Lower leg skin (tissue), 4 donors: Measurements from ENCODE around the gene ZFP57. TPM values are rescaled to one million over a fixed set of nuclear protein-coding genes. Genes with fewer than 3 reads are reported as not detected.
"Not testable (repeated sequence)": the region's sequence is repeated elsewhere in the genome, so short reads cannot be mapped to it uniquely, and the experiment has no call there.

ENCODE experiments used
- DNase-seq, 2 donors: peaks; one replicate each; pipeline ENCODE4 v3.0.0-alpha.2; 2019; ENCODE audit warnings: low spot score in 2 of 2
- H3K4me3 ChIP-seq: fragments of 200-600 bp; sonication (generic); 2 replicates; pipeline ENCODE4 v1.5.1; 2017; ENCODE audit warnings: mild to moderate bottlenecking, low read depth; ENCODE audit not compliant: poor library complexity, severe bottlenecking
- CTCF ChIP-seq, 3 donors: fragments of 450-650 bp; IDR thresholded peaks; one replicate each; pipeline ENCODE4 v1.5.1; 2016; ENCODE audit warnings: antibody characterized with exemption in 3 of 3, mild to moderate bottlenecking in 3 of 3, moderate library complexity in 2 of 3
- POLR2A ChIP-seq, 2 donors: fragments of 450-650 bp; IDR thresholded peaks; one replicate each; pipeline ENCODE4 v1.6.1; 2016 to 2017; ENCODE audit warnings: antibody characterized with exemption in 2 of 2, mild to moderate bottlenecking in 1 of 2, moderate library complexity in 1 of 2
- WGBS, 2 donors: methylation state at CpG; one replicate each; pipeline ENCODE4 v1.1.5; 2018; 5-methylcytosine and 5-hydroxymethylcytosine counted together
- intact Hi-C: fragments of 100-400 bp; cut with DNase I; formaldehyde crosslinking; loops from one replicate; pipeline ENCODE4 v1.15.0; 2023; ENCODE audit warnings: low total_unique reads
- total RNA-seq, 4 donors: library from RNA; depleted of rRNA; stranded (reverse); fragments of >200 nt; gene quantifications; one replicate each; pipeline ENCODE4 v1.1.0, GENCODE V29; 2016

ZFP57 gene
- total RNA-seq, 4 donors from 2014 or later: 0.15 to 4.8 (median 2.4) TPM

- DNase-seq: no peak
- intact Hi-C loops: no loop called here
- TF ChIP-seq POLR2A (IDR thresholded peaks at IDR 0.05) (no peak), CTCF (IDR thresholded peaks at IDR 0.05) (no peak)
- 88 to 92% methylated on average over 5 of the region's 5 CpGs for WGBS, 2 donors
- no peak overlapping the region for H3K4me3 ChIP-seq
Measured at GRCh38 chr6:29674008-29674407, 6.9 kb downstream of the ZFP57 start.

- intact Hi-C loops: no loop called here
- TF ChIP-seq POLR2A (IDR thresholded peaks at IDR 0.05) (no peak), CTCF (IDR thresholded peaks at IDR 0.05) (no peak)
- H3K4me3 ChIP-seq: no peak overlapping the region
- no peak for DNase-seq
- 90 to 95% methylated on average over 10 to 12 of the region's 12 CpGs for WGBS, 2 donors
Measured at GRCh38 chr6:29673161-29673560, 7.8 kb downstream of the ZFP57 start.

GRCh38 chr6:29672116-29672515 is 8.8 kb downstream of the ZFP57 start:
- not testable (repeated sequence) for H3K4me3 ChIP-seq
- WGBS, 2 donors: 83 to 95% methylated on average over 5 of the region's 5 CpGs

GRCh38 chr6:29671026-29671425 is 9.9 kb downstream of the ZFP57 start:
- DNase-seq: no peak
- no peak overlapping the region for H3K4me3 ChIP-seq
- WGBS, 2 donors: 34 to 41% methylated on average over 1 of the region's 1 CpG
- TF ChIP-seq POLR2A (IDR thresholded peaks at IDR 0.05) (no peak), CTCF (IDR thresholded peaks at IDR 0.05) (no peak)
- intact Hi-C loops: no loop called here

More at GRCh38 chr6:29672116-29672515, 8.8 kb downstream of the ZFP57 start:
- DNase-seq, intact Hi-C loops: not testable (repeated sequence)

GRCh38 chr6:29667158-29667557 is 13.8 kb downstream of the ZFP57 start:
- intact Hi-C loops: no loop called here
- TF ChIP-seq POLR2A (IDR thresholded peaks at IDR 0.05): no peak
- TF ChIP-seq CTCF (IDR thresholded peaks at IDR 0.05): no peak
- H3K4me3 ChIP-seq: no peak overlapping the region
- DNase-seq: no peak
- 61 to 64% methylated on average over 5 of the region's 5 CpGs for WGBS, 2 donors

GRCh38 chr6:29666826-29667130 is 14.2 kb downstream of the ZFP57 start:
- 86 to 95% methylated on average over 1 of the region's 1 CpG for WGBS, 2 donors
- TF ChIP-seq POLR2A (IDR thresholded peaks at IDR 0.05): no peak
- TF ChIP-seq CTCF (IDR thresholded peaks at IDR 0.05): no peak
- intact Hi-C loops: no loop called here
- DNase-seq: no peak
- no peak overlapping the region for H3K4me3 ChIP-seq
